GM23248 (cell line): ENCODE measurements around the gene LYPD8. TPM values are rescaled to one million over a fixed set of nuclear protein-coding genes. Genes with fewer than 3 reads are reported as not detected.

Source experiments
- DNase-seq: peaks from one replicate; pipeline ENCODE4 v3.0.0-alpha.2; 2015
- H2AFZ ChIP-seq: fragments of 200-600 bp; sonication (generic); 2 replicates; pipeline ENCODE4 v1.6.1; 2016; ENCODE audit warnings: antibody characterized with exemption
- H3F3A ChIP-seq: fragments of 200-600 bp; sonication (generic); 2 replicates; pipeline ENCODE4 v1.6.1; 2016; ENCODE audit warnings: mild to moderate bottlenecking, antibody characterized with exemption, mixed run types; ENCODE audit not compliant: insufficient read depth
- H3K27ac ChIP-seq: fragments of 200-600 bp; sonication (generic); 2 replicates; pipeline ENCODE4 v1.5.1; 2016; ENCODE audit warnings: mild to moderate bottlenecking
- H3K27me3 ChIP-seq: fragments of 200-600 bp; sonication (generic); replicated peaks from 2 replicates; pipeline ENCODE4 v1.6.1; 2016; ENCODE audit warnings: mild to moderate bottlenecking; ENCODE audit not compliant: insufficient read depth
- H3K36me3 ChIP-seq: fragments of 200-600 bp; sonication (generic); 2 replicates; pipeline ENCODE4 v1.6.1; 2016; ENCODE audit warnings: low read depth, mild to moderate bottlenecking
- H3K4me1 ChIP-seq: fragments of 200-600 bp; sonication (generic); 2 replicates; pipeline ENCODE4 v1.6.1; 2016; ENCODE audit warnings: mild to moderate bottlenecking; ENCODE audit not compliant: insufficient read depth
- H3K4me2 ChIP-seq: fragments of 200-600 bp; sonication (generic); one replicate; pipeline ENCODE4 v1.6.1; 2016; ENCODE audit warnings: mild to moderate bottlenecking; ENCODE audit not compliant: unreplicated experiment
- H3K4me3 ChIP-seq: fragments of 200-600 bp; sonication (generic); 2 replicates; pipeline ENCODE4 v1.5.1; 2016; ENCODE audit warnings: mild to moderate bottlenecking
- H3K79me2 ChIP-seq: fragments of 200-600 bp; sonication (generic); 2 replicates; pipeline ENCODE4 v1.6.1; 2016; ENCODE audit warnings: mild to moderate bottlenecking; ENCODE audit not compliant: insufficient read depth
- H3K9ac ChIP-seq: fragments of 200-600 bp; sonication (generic); 2 replicates; pipeline ENCODE4 v1.6.1; 2016; ENCODE audit warnings: mild to moderate bottlenecking
- H3K9me2 ChIP-seq: fragments of 200-600 bp; sonication (generic); 2 replicates; pipeline ENCODE4 v1.6.1; 2016; ENCODE audit warnings: mixed run types, mild to moderate bottlenecking, moderate library complexity; ENCODE audit not compliant: insufficient read depth
- H3K9me3 ChIP-seq: fragments of 200-600 bp; sonication (generic); one replicate; pipeline ENCODE4 v1.6.1; 2017; ENCODE audit warnings: low read depth
- H4K20me1 ChIP-seq: fragments of 200-600 bp; sonication (generic); 2 replicates; pipeline ENCODE4 v1.6.0; 2016; ENCODE audit not compliant: insufficient read depth
- EZH2 ChIP-seq: fragments of 200-600 bp; sonication (generic); IDR thresholded peaks from 2 replicates; pipeline ENCODE4 v1.6.1; 2018; ENCODE audit warnings: antibody characterized with exemption, mild to moderate bottlenecking; ENCODE audit not compliant: insufficient read depth, poor library complexity, severe bottlenecking
- EZH2phosphoT487 ChIP-seq: fragments of 200-600 bp; sonication (generic); IDR thresholded peaks from 2 replicates; pipeline ENCODE4 v1.6.1; 2018; ENCODE audit warnings: antibody characterized with exemption, moderate library complexity, mild to moderate bottlenecking, low read depth; ENCODE audit not compliant: insufficient read depth
- WGBS, 2 experiments: methylation state at CpG; one replicate each; pipeline ENCODE4 v1.1.6; 2015 to 2017; ENCODE audit warnings: low lambda C conversion rate in 2 of 2, low coverage in 1 of 2; ENCODE audit errors: missing lambda C conversion rate in 2 of 2; 5-methylcytosine and 5-hydroxymethylcytosine counted together
- in situ Hi-C: fragments of 300-500 bp; cut with MboI; formaldehyde crosslinking; loops from 2 replicates; pipeline ENCODE4 v1.15.0; 2020
- polyA plus RNA-seq: library from polyadenylated mRNA; unstranded; fragments of >200 nt; fragmentation: Nextera tagmentation; extraction: Ambion mirVana; gene quantifications from 2 replicates; pipeline ENCODE4 v1.2.1, GENCODE V29; 2016
- total RNA-seq: library from RNA; depleted of rRNA; stranded (reverse); fragments of >200 nt; shearing (Covaris generic); gene quantifications from 2 replicates; pipeline ENCODE4 v1.2.3, GENCODE V29; 2014

Gene LYPD8
- total and polyA plus RNA-seq, 2 experiments from 2014 or later: not detected

DNA sequence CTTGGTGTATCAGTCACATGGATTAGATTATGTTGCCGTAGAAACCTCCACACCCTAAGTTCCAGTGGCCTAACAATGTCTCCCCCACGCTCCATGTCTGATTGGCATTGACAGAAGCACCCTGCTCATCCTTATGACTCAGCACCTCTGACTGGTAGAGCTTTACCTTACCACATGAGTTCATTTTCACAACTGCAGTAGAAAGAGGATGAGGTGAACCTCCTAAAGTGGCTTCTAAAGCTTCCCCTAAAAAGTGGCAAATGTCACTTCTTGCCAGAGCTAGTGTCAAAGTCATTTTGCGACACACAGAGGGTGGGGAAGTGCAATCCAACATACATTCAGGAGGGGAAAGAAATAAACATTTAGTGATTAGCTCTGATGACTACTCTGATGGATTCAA lies 30.6 kb upstream of the LYPD8 start:
- H3K36me3 ChIP-seq: no peaks in the 10 kb centered on the region
- no peak overlapping the region for H3K27ac ChIP-seq
- H3K4me3 ChIP-seq: no peak overlapping the region
- WGBS, 2 experiments: 24 to 29% methylated on average over 3 of the region's 3 CpGs
- H2AFZ ChIP-seq: no peak overlapping the region
- no peak for TF ChIP-seq EZH2phosphoT487
- TF ChIP-seq EZH2: no peak
- in situ Hi-C loops: no loop called here
- H3K79me2 ChIP-seq: no peaks in the 10 kb centered on the region
- DNase-seq: no peak
- no peaks in the 10 kb centered on the region for H3K9me2 ChIP-seq
- H4K20me1 ChIP-seq: no peaks in the 10 kb centered on the region
- no peaks in the 10 kb centered on the region for H3K9me3 ChIP-seq
- H3K9ac ChIP-seq: no peak overlapping the region
- H3K27me3 ChIP-seq: no peaks in the 10 kb centered on the region
- H3K4me1 ChIP-seq: no peaks in the 10 kb centered on the region
- H3F3A ChIP-seq: no peaks in the 10 kb centered on the region
- H3K4me2 ChIP-seq: no peak overlapping the region

DNA sequence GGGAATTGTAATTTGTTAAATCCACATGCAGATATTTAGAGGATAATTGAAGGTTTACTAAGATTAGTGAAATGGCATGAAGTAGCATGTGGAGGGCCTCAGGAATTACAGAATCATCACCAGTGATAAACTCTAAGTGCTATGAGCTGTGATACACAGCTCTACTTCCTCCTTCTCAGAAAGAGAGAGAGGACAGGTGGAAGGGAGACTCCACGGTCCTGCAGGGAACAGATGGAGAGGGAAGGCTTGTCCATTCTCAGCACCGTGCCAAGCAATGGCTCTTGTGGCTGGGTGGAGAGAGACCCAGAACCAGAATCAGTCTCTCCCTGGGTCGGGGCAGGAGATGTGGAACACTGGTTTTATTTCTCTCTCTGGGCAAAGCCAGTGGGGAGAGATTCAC lies 27.8 kb upstream of the LYPD8 start:
- no peaks in the 10 kb centered on the region for H3K79me2 ChIP-seq
- H3K4me1 ChIP-seq: no peaks in the 10 kb centered on the region
- H3F3A ChIP-seq: no peaks in the 10 kb centered on the region
- H3K9me2 ChIP-seq: no peaks in the 10 kb centered on the region
- TF ChIP-seq EZH2phosphoT487 (no peak), EZH2 (no peak)
- DNase-seq: no peak
- WGBS, 2 experiments: 5 to 12% methylated on average over 3 of the region's 3 CpGs
- no peaks in the 10 kb centered on the region for H3K27me3 ChIP-seq
- H3K9me3 ChIP-seq: no peaks in the 10 kb centered on the region
- H3K9ac ChIP-seq: no peak overlapping the region
- no peak overlapping the region for H3K4me3 ChIP-seq
- H4K20me1 ChIP-seq: no peaks in the 10 kb centered on the region
- no peak overlapping the region for H2AFZ ChIP-seq
- in situ Hi-C loops: no loop called here
- H3K27ac ChIP-seq: no peak overlapping the region
- H3K4me2 ChIP-seq: no peak overlapping the region
- no peaks in the 10 kb centered on the region for H3K36me3 ChIP-seq

DNA sequence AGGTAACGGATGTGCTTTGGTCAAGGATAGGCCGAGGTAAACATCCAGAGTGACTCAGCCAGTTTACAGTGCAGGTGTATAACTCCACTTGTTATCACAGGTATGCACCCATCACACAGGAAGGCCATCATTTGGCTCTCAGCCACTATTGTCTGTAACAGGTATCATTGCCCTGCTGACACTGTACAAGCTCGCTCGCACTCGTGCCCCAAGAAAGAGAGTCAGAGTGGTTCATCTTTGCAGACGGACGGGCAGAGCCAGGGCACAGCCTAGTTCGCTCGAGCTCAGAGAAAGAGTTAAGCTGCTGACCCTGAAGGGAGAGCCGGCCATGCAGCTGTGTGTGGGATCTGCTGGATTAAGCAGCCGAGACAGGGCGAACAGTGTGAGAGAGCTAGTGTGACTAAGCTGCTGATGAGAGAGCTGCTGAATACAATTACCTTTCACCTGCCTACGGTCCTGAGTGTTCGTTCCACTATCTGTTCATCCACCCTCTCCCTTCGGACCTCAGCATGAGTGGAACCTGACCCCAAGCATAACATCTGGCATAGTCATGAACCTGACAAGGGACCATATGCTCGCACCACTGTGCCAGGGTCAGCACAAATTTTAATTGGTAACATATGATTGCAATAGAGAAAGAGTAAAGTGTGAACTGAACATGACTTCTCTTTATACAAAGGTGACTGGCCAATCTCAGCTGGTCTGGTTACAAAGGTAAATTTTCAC lies 27.0 kb upstream of the LYPD8 start:
- Histone ChIP-seq H3K4me3 (no peak overlapping the region), H3K4me1 (no peaks in the 10 kb centered on the region), H3K9me2 (no peaks in the 10 kb centered on the region), H3K27me3 (no peaks in the 10 kb centered on the region), H3K36me3 (no peaks in the 10 kb centered on the region), H4K20me1 (no peaks in the 10 kb centered on the region), H3K4me2 (no peak overlapping the region), H3K9ac (no peak overlapping the region), H3K9me3 (no peaks in the 10 kb centered on the region), H2AFZ (no peak overlapping the region), H3K79me2 (no peaks in the 10 kb centered on the region), H3F3A (no peaks in the 10 kb centered on the region), H3K27ac (no peak overlapping the region)
- in situ Hi-C loops: no loop called here
- WGBS, 2 experiments: 46 to 55% methylated on average over 16 of the region's 16 CpGs
- DNase-seq: no peak
- TF ChIP-seq EZH2phosphoT487: no peak
- TF ChIP-seq EZH2: no peak

DNA sequence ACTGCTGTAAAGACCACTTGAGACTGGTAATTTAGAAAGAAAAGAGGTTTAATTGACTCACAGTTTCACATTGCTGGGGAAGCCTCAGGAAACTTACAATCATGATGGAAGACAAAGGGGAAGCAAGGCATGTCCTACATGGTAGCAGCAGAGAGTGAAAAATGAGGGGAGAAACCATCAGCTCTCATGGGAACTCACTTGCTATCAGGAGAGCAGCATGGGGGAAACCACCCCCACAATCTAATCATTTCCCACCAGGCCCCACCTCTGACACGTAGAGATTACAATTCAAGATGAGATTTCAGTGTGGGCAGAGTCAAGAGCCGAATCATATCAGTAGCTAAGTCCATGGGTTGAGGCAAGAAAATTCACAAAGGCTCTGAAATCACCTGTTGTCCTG lies 23.8 kb upstream of the LYPD8 start:
- no peaks in the 10 kb centered on the region for H3K79me2 ChIP-seq
- H3K4me1 ChIP-seq: no peaks in the 10 kb centered on the region
- H3K27ac ChIP-seq: no peak overlapping the region
- no peaks in the 10 kb centered on the region for H4K20me1 ChIP-seq
- TF ChIP-seq EZH2phosphoT487 (no peak), EZH2 (no peak)
- no peaks in the 10 kb centered on the region for H3K9me2 ChIP-seq
- H3K9ac ChIP-seq: no peak overlapping the region
- no peak overlapping the region for H3K4me2 ChIP-seq
- no peak overlapping the region for H3K4me3 ChIP-seq
- H2AFZ ChIP-seq: no peak overlapping the region
- WGBS, 2 experiments: 6 to 7% methylated on average over 2 of the region's 2 CpGs
- in situ Hi-C loops: no loop called here
- H3K9me3 ChIP-seq: no peaks in the 10 kb centered on the region
- no peaks in the 10 kb centered on the region for H3F3A ChIP-seq
- H3K36me3 ChIP-seq: no peaks in the 10 kb centered on the region
- no peak for DNase-seq
- H3K27me3 ChIP-seq: no peaks in the 10 kb centered on the region

DNA sequence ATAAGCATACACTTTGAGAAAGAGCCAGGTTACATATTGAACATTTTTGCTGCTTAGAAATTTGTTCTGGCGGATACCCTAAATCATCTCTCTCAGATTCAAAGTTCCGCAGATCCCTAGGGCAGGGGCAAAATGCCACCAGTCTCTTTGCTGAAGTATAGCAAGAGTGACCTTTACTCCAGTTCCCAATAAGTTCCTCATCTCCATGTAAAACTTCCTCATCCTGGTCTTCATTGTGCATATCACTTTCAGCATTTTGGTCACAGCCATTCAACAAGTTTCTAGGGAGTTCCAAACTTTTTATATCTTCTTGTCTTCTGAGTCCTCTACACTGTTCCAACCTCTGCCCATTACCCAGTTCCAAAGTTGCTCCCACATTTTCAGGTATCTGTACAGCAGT lies 23.3 kb upstream of the LYPD8 start:
- TF ChIP-seq EZH2phosphoT487 (no peak), EZH2 (no peak)
- in situ Hi-C loops: no loop called here
- no peak overlapping the region for H3K27ac ChIP-seq

More for the DNA sequence above, 23.3 kb upstream of the LYPD8 start:
- 32 to 35% methylated on average over 2 of the region's 2 CpGs for WGBS, 2 experiments
- no peak for DNase-seq
- Histone ChIP-seq H3K36me3 (no peaks in the 10 kb centered on the region), H3K4me2 (no peak overlapping the region), H3K4me3 (no peak overlapping the region), H3F3A (no peaks in the 10 kb centered on the region), H3K4me1 (no peaks in the 10 kb centered on the region), H2AFZ (no peak overlapping the region), H3K9me2 (no peaks in the 10 kb centered on the region), H3K9ac (no peak overlapping the region), H3K79me2 (no peaks in the 10 kb centered on the region), H4K20me1 (no peaks in the 10 kb centered on the region), H3K27me3 (no peaks in the 10 kb centered on the region), H3K9me3 (no peaks in the 10 kb centered on the region)
